T-cell (primary cell): ENCODE results near the gene NT5C2. TPM values are rescaled to one million over a fixed set of nuclear protein-coding genes. Genes with fewer than 3 reads are reported as not detected.

ENCODE experiments used
- ATAC-seq, 4 experiments: fragments of 200-7000 bp in 3 of 4; fragments of 150-1000 bp in 1 of 4; cut with Tn5 transposase; replicated peaks in 1 of 4; 1 replicate in 3 of 4; 2 replicates in 1 of 4; pipeline ENCODE4 v1.10.0; 2021; ENCODE audit warnings: moderate library complexity in 3 of 4, mild to moderate bottlenecking in 2 of 4, moderate number of reproducible peaks in 1 of 4
- CTCF ChIA-PET, 2 donors: fragments of 300-600 bp; sonication (Branson Sonifier 250); formaldehyde crosslinking; loops; one replicate each; lab custom pipeline; 2022; ENCODE audit warnings: antibody characterized with exemption in 2 of 2; lab: Charles Lee
- POLR2A ChIA-PET, 2 donors: fragments of 300-600 bp; sonication (Branson Sonifier 250); formaldehyde crosslinking; loops; one replicate each; lab custom pipeline; 2022; ENCODE audit warnings: antibody characterized with exemption in 2 of 2; lab: Charles Lee
- DNase-seq, 35 experiments: peaks; one replicate each; pipeline versions ENCODE4 v3.0.0 to v3.0.0-alpha.2; 2013 to 2023
- H3K27ac ChIP-seq: one replicate; pipeline ENCODE4 v1.5.1; 2013; ENCODE audit warnings: low read length
- H3K27me3 ChIP-seq, 2 experiments: replicated peaks in 1 of 2; 1 replicate in 1 of 2; 2 replicates in 1 of 2; pipeline versions ENCODE4 v1.6.1 to v1.7.0; 2013; ENCODE audit warnings: low read length in 1 of 2, mixed read lengths in 1 of 2; ENCODE audit not compliant: control insufficient read depth in 2 of 2, insufficient read depth in 2 of 2; ENCODE audit errors: extremely low read depth in 1 of 2
- H3K36me3 ChIP-seq, 2 donors: 1 replicate in 1 of 2; 2 replicates in 1 of 2; pipeline versions ENCODE4 v1.6.1 to v1.7.0; 2013; ENCODE audit warnings: low read length in 1 of 2; ENCODE audit not compliant: control insufficient read depth in 2 of 2, insufficient read depth in 1 of 2; ENCODE audit errors: extremely low read depth in 1 of 2
- H3K4me1 ChIP-seq, 2 experiments: 1 replicate in 1 of 2; 2 replicates in 1 of 2; pipeline versions ENCODE4 v1.6.1 to v1.7.0; 2013; ENCODE audit warnings: low read length in 2 of 2, mixed read lengths in 1 of 2; ENCODE audit not compliant: insufficient read depth in 2 of 2, control insufficient read depth in 1 of 2; ENCODE audit errors: extremely low read depth in 1 of 2
- H3K4me3 ChIP-seq, 2 donors: 1 replicate in 1 of 2; 2 replicates in 1 of 2; pipeline versions ENCODE4 v1.5.1 to v1.7.0; 2013; ENCODE audit warnings: mild to moderate bottlenecking in 2 of 2, low read length in 1 of 2, moderate library complexity in 1 of 2; ENCODE audit not compliant: control insufficient read depth in 1 of 2; ENCODE audit errors: extremely low read depth in 1 of 2
- H3K9me3 ChIP-seq: 2 replicates; pipeline ENCODE4 v1.7.0; 2013
- H3K27ac Mint-ChIP-seq, 2 donors: one replicate each; pipeline ENCODE4 v1.8.0; 2020 to 2021; ENCODE audit warnings: mild to moderate bottlenecking in 2 of 2, mixed read lengths in 2 of 2
- H3K27me3 Mint-ChIP-seq, 2 donors: one replicate each; pipeline ENCODE4 v1.8.0; 2021 to 2022; ENCODE audit warnings: mixed read lengths in 2 of 2
- H3K36me3 Mint-ChIP-seq: one replicate; pipeline ENCODE4 v1.8.0; 2021; ENCODE audit warnings: mixed read lengths
- H3K4me1 Mint-ChIP-seq, 3 donors: one replicate each; pipeline ENCODE4 v1.8.0; 2020 to 2022; ENCODE audit warnings: mixed read lengths in 3 of 3, mild to moderate bottlenecking in 1 of 3
- H3K4me3 Mint-ChIP-seq, 3 donors: one replicate each; pipeline ENCODE4 v1.8.0; 2020 to 2022; ENCODE audit warnings: mild to moderate bottlenecking in 3 of 3, mixed read lengths in 3 of 3, moderate library complexity in 3 of 3
- H3K9me3 Mint-ChIP-seq, 3 donors: one replicate each; pipeline ENCODE4 v1.8.0; 2020 to 2022; ENCODE audit warnings: mixed read lengths in 3 of 3
- WGBS: methylation state at CpG from one replicate; pipeline ENCODE4 v1.1.5; 2013; ENCODE audit warnings: missing lambda C conversion rate; ENCODE audit not compliant: insufficient coverage; 5-methylcytosine and 5-hydroxymethylcytosine counted together
- total RNA-seq, 35 experiments: library from RNA in 6 of 35; stranded (reverse) in 6 of 35; fragments of 120-200 nt in 1 of 35; gene quantifications; one replicate each; pipeline versions ENCODE4 v1.2.1 to v1.2.4 and lab custom pipeline; 2013 to 2026

NT5C2 gene
- total RNA-seq, 5 donors from 2014 or later (not counting 1 experiment from before 2014, with no cell fraction given) = 49.7 to 63.5 (median 54.0) TPM

- Mint-ChIP-seq H3K4me3 (no peak overlapping the region), H3K36me3 (peaks cover 12% of the 10 kb centered on the region), H3K27ac (no peak overlapping the region), H3K9me3 (no peaks in the 10 kb centered on the region), H3K27me3 (no peaks in the 10 kb centered on the region), H3K4me1 (peaks cover 17 to 21% (median 19%) of the 10 kb centered on the region in 3 donors)
- Histone ChIP-seq H3K27ac (no peak overlapping the region), H3K9me3 (no peaks in the 10 kb centered on the region), H3K4me1 (peaks cover 7 to 20% of the 10 kb centered on the region in 2 experiments), H3K36me3 (peaks cover 0 to 5% of the 10 kb centered on the region in 2 donors), H3K27me3 (no peaks in the 10 kb centered on the region), H3K4me3 (no peak overlapping the region)
- CTCF ChIA-PET = no interaction called here
- POLR2A ChIA-PET = no interaction called here
- WGBS = no CpG with 5 or more reads among the region's 3 CpGs
- ATAC-seq = no peak
- no peak for DNase-seq
These were observed 135.0 kb downstream of the NT5C2 start for GRCh38 chr10:103058034-103058433.

GRCh38 chr10:103055105-103055504 is 138.0 kb downstream of the NT5C2 start:
- H3K9me3 ChIP-seq = no peaks in the 10 kb centered on the region
- peak overlapping the region; percentile 66 for H3K27ac ChIP-seq
- ChIA-PET POLR2A (no interaction called here), CTCF (interaction anchor here in 1 of 2 donors (1.2 to 1.8 kb wide), 2 partner anchors 15 to 138 kb away, joined by 3 to 15 read pairs; partner anchors contain the start of gene CNNM2)
- Mint-ChIP-seq H3K27ac (peak overlapping the region in 1 of 2 donors; percentile 91), H3K36me3 (peaks cover 16% of the 10 kb centered on the region), H3K9me3 (no peaks in the 10 kb centered on the region), H3K4me1 (peaks cover 17 to 22% (median 19%) of the 10 kb centered on the region in 3 donors), H3K4me3 (no peak overlapping the region), H3K27me3 (no peaks in the 10 kb centered on the region)
- peaks cover 0 to 5% of the 10 kb centered on the region in 2 donors for H3K36me3 ChIP-seq
- no CpG with 5 or more reads among the region's 4 CpGs for WGBS
- H3K4me3 ChIP-seq = no peak overlapping the region
- peaks cover 7 to 23% of the 10 kb centered on the region in 2 experiments for H3K4me1 ChIP-seq
- DNase-seq (no peak), ATAC-seq (no peak)
- H3K27me3 ChIP-seq = no peaks in the 10 kb centered on the region

- ChIA-PET CTCF (interaction anchor here in 1 of 2 donors (1.2 to 1.8 kb wide), 2 partner anchors 15 to 137 kb away, joined by 3 to 15 read pairs; partner anchors contain the start of gene CNNM2), POLR2A (no interaction called here)
- WGBS = 83% methylated on average over 2 of the region's 3 CpGs
- Histone ChIP-seq H3K27ac (peak overlapping the region; percentile 66), H3K9me3 (no peaks in the 10 kb centered on the region), H3K36me3 (peaks cover 0 to 5% of the 10 kb centered on the region in 2 donors), H3K27me3 (no peaks in the 10 kb centered on the region), H3K4me3 (peak overlapping the region in 1 of 2 donors; percentile 42), H3K4me1 (peaks cover 7 to 23% of the 10 kb centered on the region in 2 experiments)
- peaks cover 16% of the 10 kb centered on the region for H3K36me3 Mint-ChIP-seq
- ATAC-seq (no peak), DNase-seq (no peak)
- H3K27ac Mint-ChIP-seq = peak overlapping the region; percentile 79 to 91
- peaks cover 17 to 22% (median 19%) of the 10 kb centered on the region in 3 donors for H3K4me1 Mint-ChIP-seq
- peak overlapping the region; percentile 77 to 79 (median 79) for H3K4me3 Mint-ChIP-seq
- H3K9me3 Mint-ChIP-seq = no peaks in the 10 kb centered on the region
- H3K27me3 Mint-ChIP-seq = no peaks in the 10 kb centered on the region
These were observed 138.5 kb downstream of the NT5C2 start for GRCh38 chr10:103054621-103055020.

DNA sequence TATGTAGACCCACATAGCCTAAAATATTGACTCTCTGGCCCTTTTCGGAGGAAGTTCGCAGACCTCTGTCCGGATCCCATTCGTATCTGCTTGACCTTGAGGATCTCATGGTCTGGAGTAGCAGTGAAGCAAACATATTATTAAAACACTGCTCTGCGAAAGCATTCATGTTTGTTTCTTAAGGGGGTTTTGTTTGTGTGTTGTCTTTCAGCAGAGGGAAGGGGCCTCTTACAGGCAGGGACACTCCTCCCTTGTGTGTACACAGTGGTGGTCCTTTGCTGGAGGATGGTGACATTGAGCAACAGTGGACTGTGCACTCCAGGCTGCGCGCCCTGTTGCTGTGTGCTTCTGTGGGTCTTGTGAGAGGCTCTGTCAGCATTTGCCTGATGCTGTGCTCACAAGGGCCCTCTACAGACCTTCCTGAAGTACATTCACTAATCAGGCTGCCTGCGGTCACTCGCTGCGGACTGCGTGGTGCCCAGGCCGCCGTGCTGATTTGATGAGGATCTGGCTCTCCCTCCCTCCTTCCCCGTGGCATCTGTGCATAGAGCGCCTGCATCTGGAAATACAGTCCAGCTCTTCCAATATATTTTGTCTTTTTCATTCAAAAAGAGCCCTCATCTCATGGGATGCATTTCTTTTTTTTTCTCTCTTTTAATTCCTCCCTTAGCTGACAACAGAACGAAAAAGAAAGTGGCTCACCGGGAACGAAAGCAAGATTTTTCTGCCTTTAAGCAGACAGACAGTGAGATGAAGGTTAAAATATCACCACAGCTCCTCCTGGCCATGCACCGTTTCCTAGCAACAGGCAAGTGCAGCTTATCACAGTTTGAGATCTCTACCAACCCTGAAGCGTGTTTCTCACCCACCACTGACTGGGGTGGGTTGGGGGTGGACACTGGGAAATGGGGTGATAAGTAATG is 139.2 kb downstream of the NT5C2 start:
- DNase-seq (peak in 33 of 35 experiments; percentile 22 to 80 (median 51)), ATAC-seq (peak; percentile 77 to 97 (median 85))
- ChIA-PET POLR2A (no interaction called here), CTCF (interaction anchor here in 1 of 2 donors (1.2 to 1.8 kb wide), 2 partner anchors 16 to 136 kb away, joined by 3 to 15 read pairs; partner anchors contain the start of gene CNNM2)
- Mint-ChIP-seq H3K9me3 (no peaks in the 10 kb centered on the region), H3K36me3 (peaks cover 20% of the 10 kb centered on the region), H3K27me3 (no peaks in the 10 kb centered on the region), H3K27ac (peak overlapping the region; percentile 79 to 91), H3K4me3 (peak overlapping the region; percentile 77 to 79 (median 79)), H3K4me1 (peaks cover 17 to 22% (median 19%) of the 10 kb centered on the region in 3 donors)
- Histone ChIP-seq H3K27me3 (no peaks in the 10 kb centered on the region), H3K36me3 (peaks cover 0 to 5% of the 10 kb centered on the region in 2 donors), H3K27ac (peak overlapping the region; percentile 66), H3K4me1 (peaks cover 7 to 23% of the 10 kb centered on the region in 2 experiments), H3K4me3 (peak overlapping the region; percentile 42 to 48), H3K9me3 (no peaks in the 10 kb centered on the region)
- WGBS = 20% methylated on average over 10 of the region's 20 CpGs

GRCh38 chr10:103049237-103049636 is 143.8 kb downstream of the NT5C2 start:
- no peak for DNase-seq
- no peak overlapping the region for H3K4me3 ChIP-seq
- 100% methylated on average over 2 of the region's 6 CpGs for WGBS
- Mint-ChIP-seq H3K36me3 (peaks cover 8% of the 10 kb centered on the region), H3K9me3 (no peaks in the 10 kb centered on the region), H3K4me3 (no peak overlapping the region), H3K4me1 (peaks cover 10 to 13% (median 12%) of the 10 kb centered on the region in 3 donors), H3K27ac (no peak overlapping the region), H3K27me3 (no peaks in the 10 kb centered on the region)
- ChIA-PET CTCF (no interaction called here), POLR2A (interaction anchor here in 1 of 2 donors (0.6 kb wide), 1 partner anchor 127 kb away, joined by 3 read pairs; no protein-coding TSS in a partner anchor)
- H3K9me3 ChIP-seq = no peaks in the 10 kb centered on the region
- no peak for ATAC-seq
- H3K36me3 ChIP-seq = no peaks in the 10 kb centered on the region
- H3K4me1 ChIP-seq = peaks cover 2 to 13% of the 10 kb centered on the region in 2 experiments
- H3K27ac ChIP-seq = no peak overlapping the region
- no peaks in the 10 kb centered on the region for H3K27me3 ChIP-seq

DNA sequence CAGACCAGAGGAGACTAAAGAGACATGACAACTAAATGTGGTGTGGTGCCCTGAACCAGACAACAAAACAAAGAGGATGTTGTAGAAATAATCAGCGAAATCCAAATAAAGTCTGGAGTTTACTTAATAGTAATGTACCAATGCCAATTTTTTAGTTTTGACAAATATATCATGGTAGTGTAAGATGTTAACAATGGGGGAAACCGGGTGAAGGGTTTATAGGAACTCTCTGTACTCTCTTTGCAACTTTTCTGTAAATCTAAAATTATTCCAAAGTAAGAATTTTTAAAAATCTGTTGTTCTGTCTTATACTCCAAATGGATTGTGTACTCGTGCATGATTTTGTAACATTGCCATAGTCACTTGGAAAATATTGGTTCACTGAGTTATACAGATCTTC is 145.7 kb downstream of the NT5C2 start:
- no CpG with 5 or more reads among the region's 3 CpGs for WGBS
- Mint-ChIP-seq H3K4me3 (no peak overlapping the region), H3K9me3 (no peaks in the 10 kb centered on the region), H3K27me3 (no peaks in the 10 kb centered on the region), H3K36me3 (peaks cover 8% of the 10 kb centered on the region), H3K4me1 (no peaks in the 10 kb centered on the region), H3K27ac (no peak overlapping the region)
- no peak for DNase-seq
- Histone ChIP-seq H3K4me1 (no peaks in the 10 kb centered on the region), H3K27me3 (no peaks in the 10 kb centered on the region), H3K36me3 (no peaks in the 10 kb centered on the region), H3K9me3 (no peaks in the 10 kb centered on the region), H3K27ac (no peak overlapping the region), H3K4me3 (no peak overlapping the region)
- ChIA-PET POLR2A (no interaction called here), CTCF (no interaction called here)
- no peak for ATAC-seq
